DOHH2 (cell line): ENCODE measurements around the gene WWOX.

Experiments used
- EZH2phosphoT487 ChIP-seq: fragments of 200-600 bp; sonication (generic); IDR thresholded peaks from 2 replicates; pipeline ENCODE4 v1.6.1; 2017; ENCODE audit warnings: borderline replicate concordance, mild to moderate bottlenecking, antibody characterized with exemption, low read length, moderate library complexity, mixed read lengths
- TF ChIP-seq, protein P1 (sequence below): fragments of 200-600 bp; sonication (generic); IDR thresholded peaks from one replicate; pipeline ENCODE4 v1.5.1; 2014; ENCODE audit warnings: antibody characterized with exemption, mild to moderate bottlenecking, low read depth, low read length; ENCODE audit not compliant: poor library complexity, severe bottlenecking

DNA sequence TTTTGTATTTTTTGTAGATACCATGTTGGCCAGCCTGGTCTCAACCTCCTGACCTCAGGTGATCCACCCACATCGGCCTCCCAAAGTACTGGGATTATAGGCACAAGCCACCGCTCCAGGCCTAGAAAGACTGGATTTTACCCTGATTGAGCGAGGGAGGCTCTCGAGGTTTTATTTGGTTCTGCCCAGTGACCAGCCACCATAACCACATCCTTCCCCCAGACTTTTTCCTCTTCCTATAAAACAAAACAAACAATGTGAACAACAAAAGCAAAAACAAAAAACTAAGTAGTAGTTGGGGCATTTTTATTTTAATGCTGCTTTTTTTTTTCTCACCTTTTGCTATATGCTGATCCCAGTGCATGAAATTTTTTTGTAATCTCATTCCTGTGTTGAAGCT is 991.5 kb downstream of the WWOX start:
- TF ChIP-seq, protein P1, sequence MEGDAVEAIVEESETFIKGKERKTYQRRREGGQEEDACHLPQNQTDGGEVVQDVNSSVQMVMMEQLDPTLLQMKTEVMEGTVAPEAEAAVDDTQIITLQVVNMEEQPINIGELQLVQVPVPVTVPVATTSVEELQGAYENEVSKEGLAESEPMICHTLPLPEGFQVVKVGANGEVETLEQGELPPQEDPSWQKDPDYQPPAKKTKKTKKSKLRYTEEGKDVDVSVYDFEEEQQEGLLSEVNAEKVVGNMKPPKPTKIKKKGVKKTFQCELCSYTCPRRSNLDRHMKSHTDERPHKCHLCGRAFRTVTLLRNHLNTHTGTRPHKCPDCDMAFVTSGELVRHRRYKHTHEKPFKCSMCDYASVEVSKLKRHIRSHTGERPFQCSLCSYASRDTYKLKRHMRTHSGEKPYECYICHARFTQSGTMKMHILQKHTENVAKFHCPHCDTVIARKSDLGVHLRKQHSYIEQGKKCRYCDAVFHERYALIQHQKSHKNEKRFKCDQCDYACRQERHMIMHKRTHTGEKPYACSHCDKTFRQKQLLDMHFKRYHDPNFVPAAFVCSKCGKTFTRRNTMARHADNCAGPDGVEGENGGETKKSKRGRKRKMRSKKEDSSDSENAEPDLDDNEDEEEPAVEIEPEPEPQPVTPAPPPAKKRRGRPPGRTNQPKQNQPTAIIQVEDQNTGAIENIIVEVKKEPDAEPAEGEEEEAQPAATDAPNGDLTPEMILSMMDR = no peak
- no peak for TF ChIP-seq EZH2phosphoT487
